HG02938 (cell line): Measurements from ENCODE around the gene CDKN2AIP.

Experiments used
- ATAC-seq: cut with Tn5 transposase; IDR thresholded peaks from one replicate; pipeline ENCODE4 v1.9.1; 2021; ENCODE audit warnings: mild to moderate bottlenecking, moderate library complexity; ENCODE audit not compliant: unreplicated experiment

The CDKN2AIP gene, protein sequence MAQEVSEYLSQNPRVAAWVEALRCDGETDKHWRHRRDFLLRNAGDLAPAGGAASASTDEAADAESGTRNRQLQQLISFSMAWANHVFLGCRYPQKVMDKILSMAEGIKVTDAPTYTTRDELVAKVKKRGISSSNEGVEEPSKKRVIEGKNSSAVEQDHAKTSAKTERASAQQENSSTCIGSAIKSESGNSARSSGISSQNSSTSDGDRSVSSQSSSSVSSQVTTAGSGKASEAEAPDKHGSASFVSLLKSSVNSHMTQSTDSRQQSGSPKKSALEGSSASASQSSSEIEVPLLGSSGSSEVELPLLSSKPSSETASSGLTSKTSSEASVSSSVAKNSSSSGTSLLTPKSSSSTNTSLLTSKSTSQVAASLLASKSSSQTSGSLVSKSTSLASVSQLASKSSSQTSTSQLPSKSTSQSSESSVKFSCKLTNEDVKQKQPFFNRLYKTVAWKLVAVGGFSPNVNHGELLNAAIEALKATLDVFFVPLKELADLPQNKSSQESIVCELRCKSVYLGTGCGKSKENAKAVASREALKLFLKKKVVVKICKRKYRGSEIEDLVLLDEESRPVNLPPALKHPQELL

DNA sequence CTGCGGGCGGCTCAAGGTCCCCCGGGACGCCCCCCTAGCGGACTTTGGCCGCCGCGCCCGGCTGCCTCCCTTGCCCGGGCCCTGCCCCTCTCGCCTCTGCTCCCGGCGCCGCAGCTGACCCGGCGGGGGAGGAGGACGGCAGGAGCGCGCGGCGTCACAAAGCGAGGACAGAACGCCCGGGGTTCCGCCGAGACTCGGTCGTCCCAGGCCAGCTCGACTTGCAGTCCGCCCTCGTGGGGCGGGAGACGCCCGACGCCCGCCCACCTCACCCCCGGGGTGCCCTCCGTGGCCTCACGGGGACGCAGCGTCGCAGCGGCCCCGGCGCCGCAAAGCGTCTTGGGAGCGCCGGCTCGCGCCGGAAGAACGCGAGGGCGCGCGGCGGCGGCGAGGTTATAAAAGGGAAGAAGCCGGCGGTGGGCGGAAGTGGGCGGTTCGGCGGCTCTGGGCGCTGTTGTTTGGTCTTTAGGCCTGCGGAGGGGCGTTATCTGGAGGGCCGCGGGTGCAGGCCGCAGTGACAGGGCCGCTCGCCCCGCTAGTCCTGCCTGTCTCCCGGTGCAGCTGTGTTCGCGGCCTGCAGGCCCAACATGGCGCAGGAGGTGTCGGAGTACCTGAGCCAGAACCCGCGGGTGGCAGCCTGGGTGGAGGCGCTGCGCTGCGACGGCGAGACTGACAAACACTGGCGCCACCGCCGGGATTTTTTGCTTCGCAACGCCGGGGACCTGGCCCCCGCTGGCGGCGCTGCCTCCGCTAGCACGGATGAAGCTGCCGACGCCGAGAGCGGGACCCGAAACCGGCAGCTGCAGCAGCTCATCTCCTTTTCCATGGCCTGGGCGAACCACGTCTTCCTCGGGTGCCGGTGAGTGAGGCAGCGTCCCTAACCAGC, at the start of gene CDKN2AIP:
CDKN2AIP (plus strand) TSS at position 423 of the 883 bp plus-strand sequence; CDS start at position 585, 162 bp downstream.
- peak; percentile 82 for ATAC-seq

DNA sequence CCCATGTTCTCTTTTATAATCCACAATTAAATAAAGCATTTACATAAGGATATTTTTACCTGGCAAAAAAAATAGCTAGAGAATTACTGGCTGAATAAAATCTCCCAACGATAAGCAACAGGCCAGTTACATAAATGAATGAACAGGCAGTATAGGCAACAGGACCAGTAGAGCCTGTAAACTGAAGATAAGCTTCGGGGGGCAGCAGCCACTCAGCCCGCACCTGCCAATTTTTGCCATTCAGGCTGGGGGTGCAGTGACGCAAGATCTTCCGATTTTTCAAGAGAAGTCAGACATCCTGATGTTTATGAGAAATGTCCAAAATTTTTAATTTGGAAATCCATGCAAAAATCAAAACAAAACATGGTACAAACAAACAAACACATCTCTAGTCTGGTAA, 49.0 kb upstream of the CDKN2AIP start:
- ATAC-seq: no peak

DNA sequence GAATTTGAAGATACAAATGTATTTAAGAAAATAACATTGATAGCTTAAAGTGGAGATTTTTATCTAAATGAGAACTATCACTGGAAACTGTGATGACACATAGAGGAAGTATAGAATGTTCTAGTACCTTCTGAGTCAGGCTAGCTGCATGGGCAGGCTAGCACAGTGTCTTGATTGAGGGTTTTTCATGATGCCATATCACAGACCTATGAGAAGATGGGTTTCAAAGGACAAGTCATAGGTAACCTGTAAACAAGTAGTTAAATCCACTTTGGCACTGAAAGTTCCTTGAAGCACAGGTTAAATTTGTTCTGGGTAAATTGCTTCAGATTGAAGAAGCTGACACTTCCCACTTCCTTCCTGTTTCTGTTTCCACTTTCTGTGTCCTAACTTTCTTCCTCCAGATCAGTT, 48.2 kb upstream of the CDKN2AIP start:
- no peak for ATAC-seq

DNA sequence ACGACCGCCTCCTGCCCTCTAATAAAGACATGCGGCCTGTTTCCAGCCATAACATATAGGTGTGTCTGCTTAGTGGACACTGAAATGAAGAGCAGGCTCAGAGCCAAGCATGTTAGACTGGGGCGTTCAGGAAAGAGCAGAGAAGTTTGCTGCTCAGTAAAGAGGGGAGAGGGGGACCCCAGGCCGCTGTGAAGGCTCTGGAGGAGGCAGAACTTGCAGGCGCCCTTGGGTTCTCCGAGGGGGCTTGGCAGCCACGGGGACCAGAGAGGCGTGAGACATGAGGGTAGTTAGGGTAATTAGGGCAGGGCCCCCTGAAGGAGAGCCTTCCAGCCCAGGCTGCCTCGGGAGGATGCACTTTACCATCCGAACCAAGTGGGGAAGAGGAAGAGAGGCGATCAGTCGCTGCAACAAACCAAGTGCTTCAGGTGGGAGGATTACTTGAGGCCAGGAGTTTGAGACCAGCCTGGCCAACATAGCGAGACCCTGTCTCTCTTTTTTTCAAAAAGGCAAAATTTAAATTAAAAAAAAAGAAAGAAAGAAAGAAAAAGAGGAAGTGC, 46.6 kb upstream of the CDKN2AIP start:
- ATAC-seq: no peak

DNA sequence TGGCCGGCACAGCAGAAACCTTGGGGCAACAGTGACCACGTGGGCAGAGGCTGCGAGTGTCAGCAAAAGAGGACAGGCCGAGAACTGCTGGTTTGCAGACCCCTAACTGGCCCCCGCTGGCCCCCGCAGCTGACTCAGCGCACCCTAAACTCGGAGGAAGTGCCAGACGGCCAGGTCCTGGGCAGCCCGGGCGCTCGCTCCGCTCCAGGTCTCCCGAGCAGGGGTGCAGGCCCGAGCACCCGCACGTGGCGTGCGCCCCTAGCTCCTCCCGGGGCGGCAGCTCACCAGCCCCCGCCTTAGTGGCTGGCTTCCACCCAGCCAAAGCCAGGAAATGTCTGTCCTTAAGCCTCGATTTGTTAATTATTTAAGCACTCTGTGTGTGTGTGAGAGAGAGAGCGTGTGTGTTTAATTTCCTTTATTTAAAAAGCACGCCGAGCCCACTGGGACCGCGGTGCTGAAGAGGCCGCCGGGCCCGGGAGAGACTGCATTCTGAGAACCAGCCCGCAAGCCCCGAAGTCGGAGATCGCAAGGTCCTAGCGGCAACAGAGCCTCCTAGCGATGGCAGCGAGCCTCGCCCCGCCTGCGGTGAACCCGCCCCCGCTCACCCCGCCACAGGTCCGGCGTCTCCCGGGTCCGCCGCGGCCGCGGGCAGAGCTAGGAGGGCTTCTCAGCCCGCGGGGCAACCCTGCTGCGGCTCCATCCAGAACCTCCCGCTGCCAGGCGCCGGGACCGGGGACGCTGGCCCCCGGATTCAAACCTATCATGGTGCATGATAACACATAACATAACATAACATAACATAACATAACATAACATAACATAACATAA, 45.9 kb upstream of the CDKN2AIP start:
- ATAC-seq: peak; percentile 81

DNA sequence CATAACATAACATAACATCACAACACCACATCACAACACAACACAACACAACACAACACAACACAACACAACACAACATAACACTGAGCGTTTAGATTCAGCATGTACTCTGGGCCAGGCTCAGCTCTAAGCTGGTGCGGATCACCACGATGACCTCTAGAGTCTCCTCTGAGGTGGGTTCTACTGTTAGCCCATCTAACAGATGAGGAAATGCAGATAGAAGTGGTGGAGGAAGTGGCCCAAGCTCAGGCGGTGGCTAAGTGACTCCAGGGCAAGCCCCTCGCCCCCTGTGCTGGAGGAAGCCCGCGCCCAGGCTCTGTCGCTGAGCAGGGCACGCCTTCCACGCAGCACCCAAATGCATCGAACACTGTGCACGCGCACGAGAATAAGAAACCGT, 45.3 kb upstream of the CDKN2AIP start:
- no peak for ATAC-seq

DNA sequence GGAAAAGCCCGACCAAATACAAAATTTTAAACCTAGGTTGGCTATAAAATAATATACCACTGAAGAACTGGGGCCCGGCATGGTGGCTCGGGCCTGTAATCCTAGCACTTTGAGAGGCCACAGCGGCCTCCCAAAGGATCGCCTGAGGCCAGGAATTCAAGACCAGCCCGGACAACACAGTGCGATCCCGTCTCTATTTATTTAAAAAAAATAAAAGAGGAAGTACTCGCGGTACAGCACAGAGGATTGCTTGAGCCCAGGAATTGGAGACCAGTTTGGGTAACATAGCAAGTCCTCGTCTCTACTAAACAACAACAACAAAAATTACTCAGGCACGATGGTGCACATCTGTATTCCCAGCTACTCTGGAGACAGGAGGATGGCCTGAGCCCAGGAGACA, 44.8 kb upstream of the CDKN2AIP start:
- no peak for ATAC-seq

DNA sequence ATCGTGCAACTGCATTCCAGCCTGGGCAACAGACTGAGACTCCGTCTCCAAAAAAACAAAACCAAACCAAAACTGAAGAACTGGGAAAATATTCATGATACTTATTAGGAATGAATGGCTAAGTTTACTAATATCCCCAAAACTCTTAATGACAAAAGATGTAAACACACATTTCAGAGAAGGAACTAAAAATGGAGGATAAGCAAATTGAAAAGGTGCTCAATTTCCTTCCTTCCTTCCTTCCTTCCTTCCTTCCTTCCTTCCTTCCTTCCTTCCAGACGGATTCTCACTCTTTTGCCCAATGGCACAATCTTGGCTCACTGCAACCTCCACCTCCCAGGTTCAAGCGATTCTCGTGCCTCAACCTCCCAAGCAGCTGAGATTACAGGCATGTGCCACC, 44.4 kb upstream of the CDKN2AIP start:
- no peak for ATAC-seq

DNA sequence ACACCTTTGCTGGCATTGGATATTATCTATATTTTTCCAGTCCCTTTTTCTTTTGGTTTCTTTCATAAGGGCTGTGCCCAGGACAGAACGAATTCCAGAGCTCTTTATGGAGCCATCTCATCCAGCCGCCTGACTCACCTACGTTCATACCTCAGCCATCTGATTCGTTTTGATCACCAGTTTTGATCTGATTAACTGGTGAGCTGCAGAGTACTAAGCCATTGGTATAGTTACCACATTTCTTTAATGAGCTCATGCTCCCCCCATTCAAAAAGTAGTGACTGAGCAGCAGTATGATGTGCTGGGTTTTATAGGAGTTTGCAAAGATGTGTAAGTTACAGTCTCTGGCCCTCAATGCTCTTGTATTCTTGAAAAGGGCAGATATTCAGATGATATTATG, 43.0 kb upstream of the CDKN2AIP start:
- no peak for ATAC-seq

DNA sequence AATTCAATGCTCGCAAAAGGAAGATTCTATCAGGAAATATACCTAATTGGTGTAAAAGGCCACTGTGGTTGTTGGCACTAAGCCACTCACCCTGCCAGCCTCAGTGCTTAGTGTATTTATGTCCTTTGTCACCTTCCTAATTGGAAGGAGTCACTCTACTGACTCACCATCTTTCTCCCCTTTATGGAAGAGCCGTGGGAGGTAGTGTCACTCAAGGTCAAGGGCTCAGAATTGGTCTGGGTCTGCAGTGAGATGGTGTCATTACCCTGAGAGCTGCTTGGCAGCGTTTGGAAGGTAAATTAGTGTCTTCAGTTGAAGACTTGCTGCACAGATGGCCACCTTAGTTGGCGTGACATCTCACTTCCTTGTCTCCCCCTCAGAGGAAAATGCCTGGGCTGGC, 41.7 kb upstream of the CDKN2AIP start:
- no peak for ATAC-seq

DNA sequence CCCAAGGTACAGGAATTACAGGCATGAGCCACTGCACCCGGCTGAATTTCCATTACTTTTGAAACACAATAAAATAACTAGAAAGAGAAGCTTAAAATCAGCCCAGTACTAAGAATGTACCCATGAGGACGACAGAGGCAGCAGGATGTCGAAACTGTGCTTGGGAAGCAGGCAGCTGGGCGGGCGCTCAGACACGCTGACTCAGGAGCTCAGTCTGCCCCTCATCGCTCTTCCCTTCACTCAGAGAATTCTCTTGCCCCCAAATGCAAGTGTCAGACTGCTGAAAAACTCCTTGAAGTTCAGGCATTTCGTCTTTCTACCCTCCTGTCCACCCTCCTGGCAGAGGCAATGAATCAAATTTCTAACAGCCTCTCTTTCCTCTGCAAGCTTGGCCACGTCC, 41.0 kb upstream of the CDKN2AIP start:
- ATAC-seq: no peak

DNA sequence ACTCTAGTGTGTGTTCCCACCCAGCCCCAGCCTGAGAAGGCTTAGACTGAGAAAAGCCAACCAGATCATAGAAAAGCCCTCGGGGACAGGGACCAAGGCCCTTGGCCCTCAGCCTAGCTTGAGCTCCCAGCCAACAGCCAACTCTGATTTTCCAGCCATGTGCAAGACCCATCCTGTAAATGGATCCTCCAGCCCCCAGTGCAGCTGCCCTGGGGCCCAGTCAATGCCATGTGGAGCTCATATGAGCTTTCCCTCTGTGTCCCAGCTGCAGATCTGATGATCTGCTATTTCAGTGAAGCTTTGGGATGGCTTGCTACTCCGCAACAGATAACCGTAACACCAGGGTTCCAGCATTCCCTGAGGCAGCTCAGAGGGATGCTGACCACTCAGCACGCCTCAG, 40.5 kb upstream of the CDKN2AIP start:
- ATAC-seq: no peak

DNA sequence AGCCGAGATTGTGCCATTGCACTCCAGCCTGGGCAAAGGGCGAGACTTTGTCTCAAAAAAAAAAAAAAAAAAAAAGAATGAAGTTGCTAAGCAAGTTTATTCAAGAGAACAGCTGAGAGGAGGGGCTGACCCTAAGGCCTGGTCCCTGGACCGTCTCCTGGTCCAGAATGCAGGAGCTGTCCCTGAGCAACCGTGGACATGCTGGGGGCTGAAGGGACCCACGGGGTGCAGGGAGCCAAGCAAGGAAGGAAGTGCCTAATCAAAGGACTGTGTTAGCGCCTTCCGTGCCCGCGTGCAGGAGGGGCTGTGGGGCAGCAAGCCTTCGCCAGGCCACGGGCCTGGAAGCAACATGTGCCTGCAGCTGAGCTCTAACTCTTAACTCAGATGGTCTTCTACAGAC, 39.1 kb upstream of the CDKN2AIP start:
- no peak for ATAC-seq

DNA sequence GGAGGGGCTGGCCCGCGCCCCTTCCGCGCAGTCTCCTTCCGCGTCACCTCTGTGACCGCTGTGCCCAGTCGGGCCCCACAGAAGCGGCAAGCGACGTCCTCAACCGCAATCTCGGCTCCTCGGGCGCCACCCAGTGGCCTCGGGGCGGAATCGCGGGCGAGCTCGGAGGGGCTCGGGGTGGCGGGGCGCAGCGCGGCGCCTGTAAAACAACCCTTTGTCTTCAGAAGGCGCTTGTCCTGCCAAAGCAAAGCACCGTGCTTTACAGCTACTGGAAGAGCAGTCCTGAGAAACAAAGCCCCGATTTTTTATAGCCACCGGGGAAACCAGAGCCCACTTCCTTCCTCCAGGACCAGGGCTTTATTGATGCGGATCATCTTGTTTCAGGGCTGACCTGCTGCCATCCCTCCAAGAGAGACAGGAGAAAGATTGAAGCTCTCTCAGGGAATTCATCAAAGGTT, 37.3 kb upstream of the CDKN2AIP start:
- ATAC-seq: peak; percentile 85

DNA sequence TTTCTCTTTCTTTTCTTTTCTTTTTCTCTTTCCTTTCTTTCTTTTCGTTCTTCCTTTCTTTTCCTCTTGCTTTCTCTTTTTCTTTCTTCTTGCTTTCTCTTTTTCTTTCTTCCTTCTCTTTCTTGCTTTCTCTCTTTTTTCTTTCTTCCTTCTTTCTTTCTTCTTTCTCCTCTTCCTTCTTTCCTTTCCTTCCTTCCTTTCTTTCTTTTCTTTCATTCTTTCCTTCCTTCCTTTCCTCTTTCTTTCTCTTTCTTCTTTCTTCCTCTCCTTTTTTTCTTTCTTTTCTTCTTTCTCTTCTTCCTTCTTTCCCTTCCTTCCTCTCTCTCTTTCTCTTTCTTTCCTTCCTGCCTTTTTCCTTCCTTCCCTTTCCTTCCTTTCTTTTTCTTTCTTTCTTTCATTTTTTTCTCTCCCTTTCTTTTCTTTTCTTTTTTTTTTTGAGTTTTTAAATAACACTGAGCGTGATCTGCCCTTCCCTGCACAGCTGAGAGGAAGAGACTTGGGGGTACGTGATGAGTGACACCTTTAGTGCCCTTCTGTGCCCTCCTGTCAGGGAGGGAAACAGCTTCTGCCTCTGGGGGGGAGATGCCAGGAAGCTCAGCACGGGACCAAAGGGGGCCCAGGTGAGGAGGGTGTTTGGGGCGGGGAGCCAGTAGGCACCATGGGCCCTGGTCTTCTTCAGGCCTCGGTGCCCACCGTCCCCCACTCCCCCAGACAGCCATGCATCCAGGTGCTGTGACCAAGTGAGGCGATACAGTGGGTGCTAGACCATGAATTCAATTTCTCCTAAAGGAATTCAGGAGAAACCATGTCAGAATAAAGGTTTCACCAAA, 36.6 kb upstream of the CDKN2AIP start:
- ATAC-seq: no peak

DNA sequence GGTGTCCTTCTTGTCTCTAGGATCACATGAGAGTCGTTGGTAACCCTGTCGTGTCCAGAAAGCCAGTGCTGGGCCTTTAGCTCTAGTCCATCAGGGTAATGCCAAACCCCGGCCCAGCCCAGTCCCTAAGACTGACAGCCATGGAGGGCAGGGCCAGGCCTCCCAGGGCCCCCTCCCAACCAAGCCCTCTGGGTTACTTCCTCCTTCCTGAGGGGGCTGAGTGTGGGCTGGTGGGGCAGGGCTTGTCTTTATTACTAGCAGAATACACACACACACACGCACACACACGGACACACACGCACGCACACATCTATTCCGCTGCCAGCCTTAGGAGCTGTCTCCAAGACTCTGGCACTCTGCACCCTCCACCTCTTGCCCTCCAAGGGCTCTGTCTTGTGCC, 35.6 kb upstream of the CDKN2AIP start:
- ATAC-seq: no peak

DNA sequence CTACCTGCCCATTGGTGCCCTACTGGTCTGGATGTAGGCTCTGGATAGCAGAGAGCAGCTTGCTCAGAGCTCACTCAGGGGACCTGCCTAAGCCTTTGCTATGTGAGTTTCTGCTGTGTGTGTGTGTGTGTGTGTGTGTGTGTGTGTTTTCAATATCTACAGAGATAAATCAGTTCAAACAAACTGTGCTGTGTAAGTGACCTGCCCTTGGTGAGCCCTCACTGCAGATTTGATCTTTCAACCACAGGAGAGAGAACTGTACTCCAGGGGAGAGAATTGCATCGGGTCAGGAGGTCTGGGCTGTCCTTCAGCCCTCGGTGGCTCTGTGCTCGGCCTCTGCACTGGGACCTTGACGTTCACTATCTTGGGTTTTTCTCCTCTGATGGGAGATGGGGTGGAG, 35.0 kb upstream of the CDKN2AIP start:
- ATAC-seq: no peak

DNA sequence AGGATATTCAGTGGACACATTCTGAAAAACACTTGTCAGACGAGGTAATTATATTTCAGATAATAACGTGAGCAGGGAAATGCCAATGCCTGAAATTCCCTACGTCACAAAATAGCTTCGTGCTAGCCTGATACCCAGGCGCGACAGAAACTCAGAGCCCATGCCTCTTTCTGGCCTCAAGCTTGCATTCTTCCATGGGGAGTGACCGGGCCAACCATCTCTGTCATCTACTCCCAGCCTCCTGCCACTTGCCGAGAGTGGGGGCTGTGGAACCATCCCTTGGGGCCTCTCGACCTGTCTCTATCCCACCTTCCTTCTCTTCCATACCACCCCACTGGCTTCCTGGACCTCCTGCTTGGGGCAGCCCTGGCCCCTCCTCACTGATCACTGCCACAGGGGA, 34.5 kb upstream of the CDKN2AIP start:
- ATAC-seq: no peak

DNA sequence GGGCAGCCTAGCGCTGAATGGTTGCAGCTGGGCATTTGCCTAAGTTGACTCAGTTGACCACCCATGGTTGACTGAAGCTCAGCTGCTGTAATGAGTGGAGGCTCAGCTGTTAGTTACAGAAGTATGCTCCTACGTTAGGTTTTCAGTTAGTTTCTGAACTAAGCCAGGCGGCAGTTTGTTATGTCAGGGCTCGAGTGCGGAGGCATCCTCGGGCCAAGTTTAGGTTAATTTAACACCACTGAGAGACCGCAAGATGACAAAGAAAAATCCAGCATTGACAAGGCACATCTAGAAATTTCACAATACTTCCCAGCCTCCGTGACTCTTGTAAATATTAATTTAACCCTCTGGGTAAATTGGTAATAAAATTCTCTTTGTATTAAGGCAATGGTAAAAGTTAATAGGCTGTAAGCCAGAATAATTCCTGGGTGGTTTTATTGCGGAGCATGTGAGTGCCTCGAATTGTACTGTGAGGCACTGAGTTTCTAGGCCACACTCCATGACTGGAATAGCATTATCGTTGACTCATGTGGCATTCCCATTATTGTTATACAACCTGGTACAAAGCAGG, 33.1 kb upstream of the CDKN2AIP start:
- peak; percentile 80 for ATAC-seq
